HCT116 (cell line): ENCODE results near the gene PRG2. TPM values are rescaled to one million over a fixed set of nuclear protein-coding genes. Genes with fewer than 3 reads are reported as not detected.

ENCODE experiments used
- ATAC-seq: fragments of 200-7000 bp; cut with Tn5 transposase; 2 replicates; pipeline ENCODE4 v1.9.1; 2020; ENCODE audit warnings: mild to moderate bottlenecking, moderate library complexity
- BruUV-seq: library from RNA; stranded (reverse); fragments of 400-500 nt; replicated peaks from 2 replicates; lab custom pipeline; 2021; lab: Mats Ljungman, UMichigan
- CTCF ChIA-PET: fragments of 300-600 bp; sonication (Branson Sonifier 250); formaldehyde crosslinking; loops from one replicate; lab custom pipeline; 2021; ENCODE audit warnings: antibody characterized with exemption; lab: Charles Lee
- POLR2A ChIA-PET: fragments of 300-600, 350-600 bp; sonication (Branson Sonifier 250); formaldehyde crosslinking; loops from one replicate; lab custom pipeline; 2021; ENCODE audit warnings: antibody characterized with exemption; lab: Charles Lee
- RAD21 ChIA-PET, 2 experiments: fragments of 300-600 bp; sonication (Branson Sonifier 250); formaldehyde crosslinking; loops; one replicate each; lab custom pipeline; 2023; ENCODE audit warnings: low total read pairs in 2 of 2; ENCODE audit not compliant: uncharacterized antibody in 2 of 2, unreplicated experiment in 2 of 2, low non-redundant PET in 1 of 2; lab: Charles Lee
- DNase-seq: peaks from one replicate; pipeline ENCODE4 v3.0.0-alpha.2; 2010; ENCODE audit warnings: low read depth, low spot score
- H2AFZ ChIP-seq: fragments of 200-600 bp; shearing (Covaris generic), sonication (generic); 2 replicates; pipeline ENCODE4 v1.6.1; 2017; ENCODE audit warnings: low read depth, mixed run types, mixed read lengths, antibody characterized with exemption, low read length; ENCODE audit not compliant: poor library complexity, severe bottlenecking
- H3K27ac ChIP-seq: 2 replicates; pipeline ENCODE4 v1.5.1; 2012; ENCODE audit warnings: low read depth, low read length
- H3K27me3 ChIP-seq: fragments of 200-600 bp; sonication (generic); 2 replicates; pipeline ENCODE4 v1.6.1; 2016; ENCODE audit warnings: mixed run types, low read length, mixed read lengths; ENCODE audit not compliant: insufficient read depth
- H3K36me3 ChIP-seq, 2 experiments: fragments of 200-500 bp in 1 of 2; fragments of 200-600 bp in 1 of 2; sonication (Bioruptor generic) in 1 of 2; sonication (generic) in 1 of 2; 2 replicates each; pipeline versions ENCODE4 v1.5.1 to v1.6.1; 2014 to 2016; ENCODE audit warnings: low read length in 2 of 2, inconsistent platforms in 1 of 2, mixed read lengths in 1 of 2, mixed run types in 1 of 2; ENCODE audit not compliant: insufficient read depth in 2 of 2, control insufficient read depth in 1 of 2
- H3K4me1 ChIP-seq, 2 experiments: fragments of 200-600 bp in 1 of 2; sonication (generic) in 1 of 2; 2 replicates each; pipeline versions ENCODE4 v1.5.1 to v1.6.1; 2012 to 2017; ENCODE audit warnings: low read length in 2 of 2, inconsistent platforms in 1 of 2, mild to moderate bottlenecking in 1 of 2, mixed read lengths in 1 of 2, mixed run types in 1 of 2, moderate library complexity in 1 of 2; ENCODE audit not compliant: insufficient read depth in 2 of 2, control insufficient read depth in 1 of 2
- H3K4me2 ChIP-seq: fragments of 200-600 bp; sonication (generic); 2 replicates; pipeline ENCODE4 v1.6.1; 2017; ENCODE audit warnings: mixed run types, low read length, mixed read lengths
- H3K4me3 ChIP-seq, 2 experiments: fragments of 200-600 bp in 1 of 2; sonication (generic) in 1 of 2; replicated peaks in 1 of 2; 2 replicates each; pipeline ENCODE4 v1.5.1; 2011 to 2016; ENCODE audit warnings: low read length in 2 of 2, control low read depth in 1 of 2, low read depth in 1 of 2, mild to moderate bottlenecking in 1 of 2, mixed read lengths in 1 of 2, mixed run types in 1 of 2
- H3K79me2 ChIP-seq: fragments of 200-600 bp; sonication (generic); 2 replicates; pipeline ENCODE4 v1.6.1; 2017; ENCODE audit warnings: mild to moderate bottlenecking, mixed run types, low read length, moderate library complexity, mixed read lengths; ENCODE audit not compliant: insufficient read depth
- H3K9ac ChIP-seq: fragments of 200-600 bp; sonication (generic); 2 replicates; pipeline ENCODE4 v1.6.1; 2016; ENCODE audit warnings: low read length, mixed read lengths
- H3K9me2 ChIP-seq: fragments of 200-600 bp; sonication (generic), shearing (Covaris generic); 2 replicates; pipeline ENCODE4 v1.6.1; 2017; ENCODE audit warnings: mixed run types, mild to moderate bottlenecking, moderate library complexity; ENCODE audit not compliant: insufficient read depth
- H3K9me3 ChIP-seq, 2 experiments: fragments of 200-500 bp in 1 of 2; fragments of 200-600 bp in 1 of 2; sonication (Bioruptor generic) in 1 of 2; sonication (generic) in 1 of 2; 2 replicates each; pipeline ENCODE4 v1.6.1; 2014 to 2017; ENCODE audit warnings: low read length in 2 of 2, mixed read lengths in 2 of 2, inconsistent platforms in 1 of 2, low read depth in 1 of 2, mild to moderate bottlenecking in 1 of 2, mixed run types in 1 of 2, moderate library complexity in 1 of 2; ENCODE audit not compliant: control insufficient read depth in 1 of 2, insufficient read depth in 1 of 2
- H4K20me1 ChIP-seq: fragments of 200-600 bp; sonication (generic), shearing (Covaris generic); 2 replicates; pipeline ENCODE4 v1.6.1; 2017; ENCODE audit warnings: mixed run types, mild to moderate bottlenecking, moderate library complexity; ENCODE audit not compliant: insufficient read depth
- CBX3 ChIP-seq: IDR thresholded peaks from 2 replicates; pipeline ENCODE4 v1.6.1; 2012; ENCODE audit warnings: low read depth
- EGR1 ChIP-seq: IDR thresholded peaks from 2 replicates; pipeline ENCODE4 v1.6.1; 2012; ENCODE audit warnings: low read depth
- EZH2 ChIP-seq: fragments of 200-600 bp; sonication (generic); IDR thresholded peaks from 2 replicates; pipeline ENCODE4 v1.6.1; 2017; ENCODE audit warnings: antibody characterized with exemption, mixed run types
- EZH2phosphoT487 ChIP-seq: fragments of 200-600 bp; IDR thresholded peaks from 2 replicates; pipeline ENCODE4 v1.6.1; 2018; ENCODE audit warnings: antibody characterized with exemption, borderline replicate concordance
- FOSL1 ChIP-seq: IDR thresholded peaks from 2 replicates; pipeline ENCODE4 v1.6.1; 2012; ENCODE audit warnings: low read depth
- JUND ChIP-seq: IDR thresholded peaks from 2 replicates; pipeline ENCODE4 v1.6.1; 2012
- POLR2A ChIP-seq: IDR thresholded peaks from 2 replicates; pipeline ENCODE4 v1.7.0; 2011; ENCODE audit warnings: borderline replicate concordance; ENCODE audit not compliant: insufficient read depth, insufficient read length; ENCODE audit errors: extremely low read depth
- SIN3A ChIP-seq: IDR thresholded peaks from 2 replicates; pipeline ENCODE4 v1.6.1; 2012; ENCODE audit warnings: low read depth
- SP1 ChIP-seq: IDR thresholded peaks from 2 replicates; pipeline ENCODE4 v1.6.1; 2012; ENCODE audit warnings: low read depth
- TCF7L2 ChIP-seq: IDR thresholded peaks from 2 replicates; pipeline ENCODE4 v1.7.0; 2011; ENCODE audit warnings: borderline replicate concordance, inconsistent platforms; ENCODE audit not compliant: insufficient read depth, insufficient read length; ENCODE audit errors: extremely low read depth
- ZNF274 ChIP-seq: fragments of 200-500 bp; sonication (Bioruptor generic); IDR thresholded peaks from 2 replicates; pipeline ENCODE4 v1.6.1; 2014; ENCODE audit warnings: mild to moderate bottlenecking, low read depth, low read length, inconsistent platforms
- intact Hi-C: fragments of 100-400 bp; cut with micrococcal nuclease; formaldehyde crosslinking; loops from 2 replicates; pipeline ENCODE4 v1.10.0; 2022
- total RNA-seq: library from RNA; stranded (reverse); gene quantifications from one replicate; pipeline ENCODE4 v1.2.1, GENCODE V29; 2021; ENCODE audit not compliant: unreplicated experiment
- TF ChIP-seq, protein P1 (sequence below): IDR thresholded peaks from 2 replicates; pipeline ENCODE4 v1.6.1; 2012
- TF ChIP-seq, protein P2 (sequence below): IDR thresholded peaks from 2 replicates; pipeline ENCODE4 v1.6.1; 2011; ENCODE audit warnings: mild to moderate bottlenecking, low read length, moderate library complexity; ENCODE audit not compliant: insufficient replicate concordance; ENCODE audit errors: extremely low read depth
- TF ChIP-seq, protein P3 (sequence below), 3 experiments: fragments of 200-600 bp in 1 of 3; sonication (generic) in 1 of 3; IDR thresholded peaks in 2 of 3; conservative IDR thresholded peaks in 1 of 3; 2 replicates each; pipeline ENCODE4 v1.5.1; 2012 to 2017; ENCODE audit warnings: low read depth in 2 of 3, low read length in 2 of 3, antibody characterized with exemption in 1 of 3, borderline replicate concordance in 1 of 3, control low read depth in 1 of 3, mild to moderate bottlenecking in 1 of 3, mixed read lengths in 1 of 3, mixed run types in 1 of 3, moderate library complexity in 1 of 3; ENCODE audit not compliant: insufficient read depth in 1 of 3

Gene PRG2
- total RNA-seq, 1 experiment from 2014 or later, result 0.81 TPM

DNA sequence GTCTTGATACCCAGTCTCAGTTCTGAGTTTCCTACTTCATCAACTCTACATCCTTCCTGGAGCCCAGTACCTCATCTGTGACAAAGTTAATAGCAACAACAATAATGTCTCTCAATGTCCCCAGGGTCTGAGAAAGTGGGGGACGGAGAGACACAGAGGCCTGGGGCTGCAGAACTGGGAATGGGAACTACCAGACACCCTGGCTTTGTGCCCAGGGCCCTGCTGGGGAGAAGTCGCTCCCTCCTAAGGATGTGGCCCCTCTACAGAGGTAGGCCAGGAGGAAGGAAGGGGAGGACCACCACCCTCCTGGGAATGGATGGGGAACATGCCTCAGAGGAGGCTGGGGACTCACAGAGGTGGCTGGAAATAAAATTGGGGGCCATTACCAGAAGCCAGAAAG is 15.0 kb downstream of the PRG2 start:
- Histone ChIP-seq H3K9me3 (no peaks in the 10 kb centered on the region), H3K4me3 (no peak overlapping the region), H3K79me2 (no peaks in the 10 kb centered on the region), H3K4me2 (no peak overlapping the region), H3K27me3 (peaks cover 20% of the 10 kb centered on the region), H3K9ac (no peak overlapping the region), H4K20me1 (no peaks in the 10 kb centered on the region), H3K4me1 (no peaks in the 10 kb centered on the region), H3K27ac (no peak overlapping the region), H3K9me2 (no peaks in the 10 kb centered on the region), H3K36me3 (no peaks in the 10 kb centered on the region), H2AFZ (no peak overlapping the region)
- ChIA-PET RAD21 (no interaction called here), CTCF (no interaction called here), POLR2A (no interaction called here)
- intact Hi-C loops, result no loop called here
- TF ChIP-seq, protein P1, sequence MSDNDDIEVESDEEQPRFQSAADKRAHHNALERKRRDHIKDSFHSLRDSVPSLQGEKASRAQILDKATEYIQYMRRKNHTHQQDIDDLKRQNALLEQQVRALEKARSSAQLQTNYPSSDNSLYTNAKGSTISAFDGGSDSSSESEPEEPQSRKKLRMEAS, result no peak
- TF ChIP-seq ZNF274 (no peak), JUND (no peak), EZH2phosphoT487 (no peak), SP1 (no peak), POLR2A (no peak), TCF7L2 (no peak), CBX3 (no peak), EZH2 (no peak), SIN3A (no peak), EGR1 (no peak), FOSL1 (no peak)
- TF ChIP-seq, protein P2, sequence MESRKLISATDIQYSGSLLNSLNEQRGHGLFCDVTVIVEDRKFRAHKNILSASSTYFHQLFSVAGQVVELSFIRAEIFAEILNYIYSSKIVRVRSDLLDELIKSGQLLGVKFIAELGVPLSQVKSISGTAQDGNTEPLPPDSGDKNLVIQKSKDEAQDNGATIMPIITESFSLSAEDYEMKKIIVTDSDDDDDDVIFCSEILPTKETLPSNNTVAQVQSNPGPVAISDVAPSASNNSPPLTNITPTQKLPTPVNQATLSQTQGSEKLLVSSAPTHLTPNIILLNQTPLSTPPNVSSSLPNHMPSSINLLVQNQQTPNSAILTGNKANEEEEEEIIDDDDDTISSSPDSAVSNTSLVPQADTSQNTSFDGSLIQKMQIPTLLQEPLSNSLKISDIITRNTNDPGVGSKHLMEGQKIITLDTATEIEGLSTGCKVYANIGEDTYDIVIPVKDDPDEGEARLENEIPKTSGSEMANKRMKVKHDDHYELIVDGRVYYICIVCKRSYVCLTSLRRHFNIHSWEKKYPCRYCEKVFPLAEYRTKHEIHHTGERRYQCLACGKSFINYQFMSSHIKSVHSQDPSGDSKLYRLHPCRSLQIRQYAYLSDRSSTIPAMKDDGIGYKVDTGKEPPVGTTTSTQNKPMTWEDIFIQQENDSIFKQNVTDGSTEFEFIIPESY, result no peak
- TF ChIP-seq, protein P3, sequence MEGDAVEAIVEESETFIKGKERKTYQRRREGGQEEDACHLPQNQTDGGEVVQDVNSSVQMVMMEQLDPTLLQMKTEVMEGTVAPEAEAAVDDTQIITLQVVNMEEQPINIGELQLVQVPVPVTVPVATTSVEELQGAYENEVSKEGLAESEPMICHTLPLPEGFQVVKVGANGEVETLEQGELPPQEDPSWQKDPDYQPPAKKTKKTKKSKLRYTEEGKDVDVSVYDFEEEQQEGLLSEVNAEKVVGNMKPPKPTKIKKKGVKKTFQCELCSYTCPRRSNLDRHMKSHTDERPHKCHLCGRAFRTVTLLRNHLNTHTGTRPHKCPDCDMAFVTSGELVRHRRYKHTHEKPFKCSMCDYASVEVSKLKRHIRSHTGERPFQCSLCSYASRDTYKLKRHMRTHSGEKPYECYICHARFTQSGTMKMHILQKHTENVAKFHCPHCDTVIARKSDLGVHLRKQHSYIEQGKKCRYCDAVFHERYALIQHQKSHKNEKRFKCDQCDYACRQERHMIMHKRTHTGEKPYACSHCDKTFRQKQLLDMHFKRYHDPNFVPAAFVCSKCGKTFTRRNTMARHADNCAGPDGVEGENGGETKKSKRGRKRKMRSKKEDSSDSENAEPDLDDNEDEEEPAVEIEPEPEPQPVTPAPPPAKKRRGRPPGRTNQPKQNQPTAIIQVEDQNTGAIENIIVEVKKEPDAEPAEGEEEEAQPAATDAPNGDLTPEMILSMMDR (IDR thresholded peaks at IDR 0.05 in 2 of 3, conservative IDR thresholded peaks at IDR 0.05 in 1 of 3; ENCODE audit: borderline replicate concordance in 1 of 3, insufficient read depth in 1 of 3, low read depth in 2 of 3, low read length in 2 of 3), result no peak
- DNase-seq (no peak), ATAC-seq (no peak)
- BruUV-seq, result no TSS peak
